ENCODE measurements around the gene PPP3R2.

Gene PPP3R2

DNA sequence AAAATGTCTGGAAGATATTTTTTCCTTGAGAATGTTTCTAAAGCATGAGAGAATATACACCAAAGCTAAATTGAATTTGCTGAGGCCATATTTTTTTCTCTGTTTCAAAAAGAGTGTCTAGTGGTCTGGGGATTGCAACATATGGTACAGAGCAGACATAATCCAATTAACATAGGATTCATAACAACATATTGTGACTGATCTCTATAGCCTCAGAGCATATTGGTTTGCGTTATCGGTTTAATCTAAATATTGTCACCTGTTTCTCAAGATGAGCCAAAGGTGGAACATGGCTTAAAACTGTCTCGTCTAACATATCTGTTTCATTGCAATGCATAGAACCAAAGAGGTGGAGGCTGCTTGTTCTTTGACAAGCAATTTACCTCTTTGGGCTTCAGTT is 3.9 kb downstream of the PPP3R2 start:
- ATAC-seq, result no peak
- TF ChIP-seq TCF4 (CRISPR knock-in tag; IDR thresholded peaks at IDR 0.05; ENCODE audit: borderline replicate concordance) (peak; percentile 21; the same call in 1 of the 2 replicates), CSDC2 (CRISPR knock-in tag; IDR thresholded peaks at IDR 0.05) (no peak)

GRCh38 chr9:101590074-101590473 is 4.7 kb downstream of the PPP3R2 start:
- peak; percentile 73 for ATAC-seq

- peak; percentile 71 for ATAC-seq
- TF ChIP-seq OSR1 (CRISPR knock-in tag; IDR thresholded peaks at IDR 0.05), result no peak
- TF ChIP-seq PPARA (CRISPR knock-in tag; IDR thresholded peaks at IDR 0.05; ENCODE audit: borderline replicate concordance), result no peak
- no peak for TF ChIP-seq RARB (CRISPR knock-in tag; IDR thresholded peaks at IDR 0.05)
Observed at GRCh38 chr9:101587332-101588043, 7.3 kb downstream of the PPP3R2 start.

- no peak for TF ChIP-seq TCF4 (CRISPR knock-in tag; IDR thresholded peaks at IDR 0.05; ENCODE audit: borderline replicate concordance)
- no peak for TF ChIP-seq ZNF565 (CRISPR knock-in tag; conservative IDR thresholded peaks at IDR 0.05; ENCODE audit: low read depth)
- TF ChIP-seq RARB (CRISPR knock-in tag; IDR thresholded peaks at IDR 0.05), result no peak
- TF ChIP-seq BACH2 (CRISPR knock-in tag; IDR thresholded peaks at IDR 0.05; ENCODE audit: borderline replicate concordance), result no peak
- no peak for TF ChIP-seq TOX (CRISPR knock-in tag; IDR thresholded peaks at IDR 0.05; ENCODE audit: borderline replicate concordance)
- TF ChIP-seq ZNF70 (CRISPR knock-in tag; IDR thresholded peaks at IDR 0.05), result no peak
- TF ChIP-seq CSDC2 (CRISPR knock-in tag; IDR thresholded peaks at IDR 0.05), result no peak
- no peak for TF ChIP-seq CREB5 (CRISPR knock-in tag; IDR thresholded peaks at IDR 0.05; ENCODE audit: low read depth)
- no peak for ATAC-seq
Observed at GRCh38 chr9:101586651-101587050, 8.1 kb downstream of the PPP3R2 start.

DNA sequence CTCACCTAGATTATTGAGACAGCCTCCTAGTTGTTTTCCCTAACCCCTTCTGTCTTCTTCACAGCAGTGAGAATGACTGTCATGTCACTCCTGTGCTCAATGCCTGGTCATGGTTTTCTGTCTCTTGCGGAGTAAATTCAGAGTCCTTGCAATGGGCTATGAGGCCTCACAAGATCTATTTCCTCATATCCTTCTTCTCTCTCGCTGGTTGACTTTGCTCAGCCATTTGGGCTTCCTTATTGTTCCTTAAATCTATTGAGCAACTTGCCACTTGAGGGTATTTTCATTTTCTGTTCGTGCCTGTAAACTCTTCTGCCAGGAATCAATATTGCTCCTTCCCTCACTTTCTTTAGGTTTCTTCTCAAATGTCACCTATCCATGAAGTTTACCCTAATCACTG is 9.0 kb downstream of the PPP3R2 start:
- ATAC-seq, result no peak
- TF ChIP-seq ISL1 (CRISPR knock-in tag; IDR thresholded peaks at IDR 0.05), result no peak
- no peak for TF ChIP-seq ZFP3 (CRISPR knock-in tag; IDR thresholded peaks at IDR 0.05)

- ATAC-seq, result peak; percentile 90
- TF ChIP-seq, protein P1, sequence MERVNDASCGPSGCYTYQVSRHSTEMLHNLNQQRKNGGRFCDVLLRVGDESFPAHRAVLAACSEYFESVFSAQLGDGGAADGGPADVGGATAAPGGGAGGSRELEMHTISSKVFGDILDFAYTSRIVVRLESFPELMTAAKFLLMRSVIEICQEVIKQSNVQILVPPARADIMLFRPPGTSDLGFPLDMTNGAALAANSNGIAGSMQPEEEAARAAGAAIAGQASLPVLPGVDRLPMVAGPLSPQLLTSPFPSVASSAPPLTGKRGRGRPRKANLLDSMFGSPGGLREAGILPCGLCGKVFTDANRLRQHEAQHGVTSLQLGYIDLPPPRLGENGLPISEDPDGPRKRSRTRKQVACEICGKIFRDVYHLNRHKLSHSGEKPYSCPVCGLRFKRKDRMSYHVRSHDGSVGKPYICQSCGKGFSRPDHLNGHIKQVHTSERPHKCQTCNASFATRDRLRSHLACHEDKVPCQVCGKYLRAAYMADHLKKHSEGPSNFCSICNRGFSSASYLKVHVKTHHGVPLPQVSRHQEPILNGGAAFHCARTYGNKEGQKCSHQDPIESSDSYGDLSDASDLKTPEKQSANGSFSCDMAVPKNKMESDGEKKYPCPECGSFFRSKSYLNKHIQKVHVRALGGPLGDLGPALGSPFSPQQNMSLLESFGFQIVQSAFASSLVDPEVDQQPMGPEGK (CRISPR knock-in tag; IDR thresholded peaks at IDR 0.05; ENCODE audit: borderline replicate concordance), result no peak
- TF ChIP-seq ISL1 (CRISPR knock-in tag; IDR thresholded peaks at IDR 0.05) (peak; percentile 31), ZFP30 (CRISPR knock-in tag; IDR thresholded peaks at IDR 0.05) (no peak), ESRRG (CRISPR knock-in tag; IDR thresholded peaks at IDR 0.05) (no peak), ZNF70 (CRISPR knock-in tag; IDR thresholded peaks at IDR 0.05) (no peak), PPARA (CRISPR knock-in tag; IDR thresholded peaks at IDR 0.05; ENCODE audit: borderline replicate concordance) (no peak)
Observed at GRCh38 chr9:101582553-101582952, 12.2 kb downstream of the PPP3R2 start.

GRCh38 chr9:101579711-101580545 is 14.8 kb downstream of the PPP3R2 start:
- no peak for TF ChIP-seq TOX (CRISPR knock-in tag; IDR thresholded peaks at IDR 0.05; ENCODE audit: borderline replicate concordance)
- TF ChIP-seq, protein P2, sequence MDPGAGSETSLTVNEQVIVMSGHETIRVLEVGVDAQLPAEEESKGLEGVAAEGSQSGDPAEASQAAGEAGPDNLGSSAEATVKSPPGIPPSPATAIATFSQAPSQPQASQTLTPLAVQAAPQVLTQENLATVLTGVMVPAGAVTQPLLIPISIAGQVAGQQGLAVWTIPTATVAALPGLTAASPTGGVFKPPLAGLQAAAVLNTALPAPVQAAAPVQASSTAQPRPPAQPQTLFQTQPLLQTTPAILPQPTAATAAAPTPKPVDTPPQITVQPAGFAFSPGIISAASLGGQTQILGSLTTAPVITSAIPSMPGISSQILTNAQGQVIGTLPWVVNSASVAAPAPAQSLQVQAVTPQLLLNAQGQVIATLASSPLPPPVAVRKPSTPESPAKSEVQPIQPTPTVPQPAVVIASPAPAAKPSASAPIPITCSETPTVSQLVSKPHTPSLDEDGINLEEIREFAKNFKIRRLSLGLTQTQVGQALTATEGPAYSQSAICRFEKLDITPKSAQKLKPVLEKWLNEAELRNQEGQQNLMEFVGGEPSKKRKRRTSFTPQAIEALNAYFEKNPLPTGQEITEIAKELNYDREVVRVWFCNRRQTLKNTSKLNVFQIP (CRISPR knock-in tag; IDR thresholded peaks at IDR 0.05; ENCODE audit: borderline replicate concordance, low read depth), result no peak
- TF ChIP-seq ESRRG (CRISPR knock-in tag; IDR thresholded peaks at IDR 0.05), result no peak
- no peak for TF ChIP-seq CSRNP3 (CRISPR knock-in tag; IDR thresholded peaks at IDR 0.05)
- no peak for TF ChIP-seq ZNF70 (CRISPR knock-in tag; IDR thresholded peaks at IDR 0.05)
- TF ChIP-seq RARB (CRISPR knock-in tag; IDR thresholded peaks at IDR 0.05), result no peak
- no peak for TF ChIP-seq CSDC2 (CRISPR knock-in tag; IDR thresholded peaks at IDR 0.05)
- no peak for TF ChIP-seq OSR1 (CRISPR knock-in tag; IDR thresholded peaks at IDR 0.05)
- ATAC-seq, result no peak

All from SK-N-SH treated with all-trans-retinoic acid at 6 μM for 48 hours (cell line).